ENCODE data around the gene GOLGA6D.
"Not testable (repeated sequence)": the region's sequence is repeated elsewhere in the genome, so short reads cannot be mapped to it uniquely, and the experiment has no call there.

GOLGA6D gene

DNA sequence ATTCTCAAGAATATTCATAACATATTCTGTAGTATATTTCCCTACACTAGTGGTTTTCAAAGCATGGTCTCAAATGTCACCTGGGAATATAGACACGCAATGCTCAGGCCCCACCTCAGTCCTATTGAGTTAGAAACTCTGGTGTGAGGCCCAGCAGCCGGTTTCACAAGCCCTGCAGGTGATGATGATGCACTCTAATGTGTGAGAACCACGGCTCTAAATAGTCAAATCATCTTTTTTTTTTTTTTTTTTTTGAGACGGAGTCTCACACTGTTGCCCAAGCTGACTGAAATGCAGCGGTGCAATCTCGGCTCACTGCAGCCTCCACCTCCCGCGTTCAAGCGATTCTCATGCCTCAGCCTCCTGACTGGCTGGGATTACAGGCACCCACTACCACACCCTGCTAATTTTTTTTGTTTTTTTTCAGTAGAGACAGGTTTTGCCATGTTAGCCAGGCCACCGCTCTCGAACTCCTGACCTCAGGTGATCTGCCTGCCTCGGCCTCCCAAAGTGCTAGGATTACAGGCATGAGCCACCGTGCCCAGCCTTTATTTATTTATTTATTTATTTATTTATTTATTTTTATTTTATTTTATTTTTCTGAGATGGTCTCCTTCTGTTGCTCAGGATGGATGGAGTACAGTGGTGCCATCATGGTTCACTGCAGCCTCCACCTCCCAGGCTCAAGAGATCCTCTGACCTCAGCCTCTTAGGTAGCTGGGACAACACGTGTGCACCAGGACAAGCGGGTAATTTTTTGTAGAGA lies 51.2 kb downstream of the GOLGA6D start:
- DNase-seq: not testable (repeated sequence)

DNA sequence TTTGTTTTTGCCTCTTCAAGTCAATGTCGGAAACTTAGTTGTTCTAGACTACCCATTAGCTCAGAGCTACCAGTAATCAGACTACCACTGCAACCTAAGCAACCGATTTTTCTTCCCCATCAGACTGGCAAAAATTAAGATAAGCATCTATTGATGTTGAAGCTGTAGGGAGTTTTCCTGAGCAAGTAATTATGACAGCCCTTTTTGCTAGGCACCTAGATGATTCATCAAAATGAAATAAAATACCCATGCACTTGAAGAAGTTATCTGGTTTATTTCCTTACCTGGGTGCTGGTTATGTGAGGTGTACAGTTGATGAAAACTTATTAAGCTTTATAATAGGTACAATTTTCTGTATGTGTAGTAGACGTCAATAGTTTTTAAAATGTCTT lies 52.7 kb downstream of the GOLGA6D start:
- no peak for DNase-seq

DNA sequence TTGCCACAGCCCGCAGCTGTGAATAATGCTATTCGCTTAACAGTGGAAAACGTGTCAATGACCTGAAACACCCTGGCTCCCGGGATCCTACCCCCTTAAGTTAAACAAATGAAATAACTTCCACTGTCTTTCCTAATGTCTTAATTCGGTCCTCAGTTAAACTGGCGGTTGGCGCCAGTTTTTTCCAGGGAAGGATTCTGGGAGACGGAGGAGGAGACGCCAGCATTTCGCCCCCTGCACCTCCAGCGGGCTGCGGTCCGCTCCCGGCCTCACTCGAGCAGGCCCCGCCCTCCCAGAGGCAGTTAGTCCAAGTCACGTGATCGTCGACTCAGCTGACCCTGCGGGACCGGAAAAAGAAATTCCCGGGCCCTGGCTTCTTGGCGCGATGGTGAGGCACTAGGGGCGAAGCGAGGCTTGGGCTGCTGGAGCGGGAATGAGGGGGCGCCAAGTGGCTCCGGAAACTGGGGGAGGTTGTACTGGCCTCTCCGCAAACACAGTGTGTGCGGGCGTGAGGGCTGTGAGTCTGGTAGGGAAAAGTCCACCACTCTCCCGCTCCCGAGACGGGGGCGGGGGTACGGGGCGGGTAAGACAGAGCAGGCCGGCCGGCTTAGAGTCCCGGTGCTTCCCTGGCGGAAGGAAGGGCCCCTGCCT lies 53.2 kb downstream of the GOLGA6D start, which contains the start of gene COMMD4:
TSS of gene COMMD4 (plus strand) at position 359 of the 651 bp plus-strand sequence. CDS start at position 386, 27 bp downstream.
- peak; percentile 89 for DNase-seq

DNA sequence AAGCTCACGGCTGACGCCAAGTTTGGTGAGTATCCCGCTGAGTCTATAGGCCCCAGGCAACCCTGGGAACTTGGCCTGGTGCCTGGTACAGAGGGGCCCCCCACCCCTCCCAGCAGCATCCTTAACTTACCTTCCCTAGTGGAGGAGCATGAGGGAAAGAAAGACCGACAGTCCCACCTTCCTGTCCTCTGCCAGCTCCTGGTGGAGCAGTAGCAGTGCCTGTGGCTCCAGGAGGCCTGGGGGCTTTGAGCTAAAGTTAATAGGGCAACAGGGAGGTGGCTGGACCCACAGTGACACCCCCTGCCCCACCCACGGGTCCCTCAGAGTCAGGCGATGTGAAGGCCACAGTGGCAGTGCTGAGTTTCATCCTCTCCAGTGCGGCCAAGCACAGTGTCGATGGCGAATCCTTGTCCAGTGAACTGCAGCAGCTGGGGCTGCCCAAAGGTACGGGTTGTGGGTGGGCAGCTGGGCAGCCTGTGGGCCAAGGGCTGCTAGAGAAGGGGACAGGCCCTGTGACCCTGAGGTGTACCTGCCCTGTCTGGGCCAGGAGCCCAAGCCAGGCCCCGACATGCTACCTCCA lies 56.1 kb downstream of the GOLGA6D start:
- no peak for DNase-seq

DNA sequence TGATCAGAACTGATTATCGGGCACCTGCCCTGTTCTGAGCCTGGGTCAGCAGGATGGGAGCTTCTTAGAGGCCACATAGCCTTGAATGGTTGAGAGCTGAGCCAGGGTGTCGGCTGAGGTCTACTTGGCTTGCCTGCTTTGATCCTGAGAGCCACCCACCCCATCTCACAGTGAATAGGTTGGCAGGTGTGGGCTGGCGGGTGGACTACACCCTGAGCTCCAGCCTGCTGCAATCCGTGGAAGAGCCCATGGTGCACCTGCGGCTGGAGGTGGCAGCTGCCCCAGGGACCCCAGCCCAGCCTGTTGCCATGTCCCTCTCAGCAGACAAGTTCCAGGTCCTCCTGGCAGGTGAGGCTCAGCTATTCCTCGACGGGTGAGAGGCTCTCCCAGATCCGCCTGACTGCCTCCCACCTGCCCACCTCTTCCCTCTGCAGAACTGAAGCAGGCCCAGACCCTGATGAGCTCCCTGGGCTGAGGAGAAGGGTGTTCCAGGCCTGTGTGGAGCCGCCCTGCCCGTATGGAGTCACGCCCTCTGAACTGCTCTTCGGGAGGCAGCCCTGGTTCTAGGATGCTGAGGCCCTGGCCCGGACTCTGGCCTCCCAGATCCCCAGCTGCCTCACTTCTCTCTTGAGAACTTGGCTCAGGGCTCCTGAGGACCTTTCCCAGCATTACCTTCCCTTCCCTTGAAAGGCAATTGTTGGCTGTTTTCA lies 57.1 kb downstream of the GOLGA6D start:
- no peak for DNase-seq

DNA sequence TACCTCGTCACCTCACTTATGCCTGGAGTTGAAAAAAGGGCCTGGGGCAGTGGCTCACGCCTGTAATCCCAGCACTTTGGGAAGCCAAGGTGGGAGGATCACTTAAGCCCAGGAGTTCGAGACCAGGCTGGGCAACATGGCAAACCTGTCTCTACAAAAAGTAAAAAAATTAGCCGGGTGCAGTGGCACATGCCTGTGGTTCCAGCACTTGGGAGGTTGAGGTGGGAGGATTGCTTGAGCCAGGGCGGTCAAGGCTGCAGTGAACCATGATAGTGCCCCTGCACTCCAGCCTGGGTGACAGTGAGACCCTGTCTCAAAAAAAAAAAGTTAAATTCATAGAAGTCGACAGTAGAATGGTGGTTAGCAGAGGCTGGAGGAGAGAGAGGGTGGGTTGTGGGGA lies 59.6 kb downstream of the GOLGA6D start:
- DNase-seq: no peak

DNA sequence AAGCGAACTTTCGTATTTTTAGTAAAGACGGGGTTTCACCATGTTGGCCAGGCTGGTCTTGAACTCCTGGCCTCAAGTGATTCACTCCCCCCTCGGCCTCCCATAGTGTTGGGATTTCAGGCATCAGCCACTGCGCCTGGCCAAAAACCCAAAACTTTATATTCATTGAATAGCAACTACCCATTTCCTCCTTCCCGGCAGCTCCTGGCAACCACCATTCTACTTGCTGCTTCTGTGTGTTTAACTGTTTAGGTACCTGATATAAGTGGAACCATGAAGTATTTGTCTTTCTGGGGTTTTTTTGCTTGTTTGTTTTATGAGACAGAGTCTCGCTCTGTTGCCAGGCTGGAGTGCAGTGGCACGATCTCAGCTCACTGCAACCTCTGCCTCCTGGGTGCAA lies 61.3 kb downstream of the GOLGA6D start:
- not testable (repeated sequence) for DNase-seq

All from NCI-H1436 (cell line).